ENCODE data around the gene TP63.

The TP63 gene

GRCh38 chr3:189871418-189871817 is 240.2 kb downstream of the TP63 start:
- no peak for TF ChIP-seq PAX5 (IDR thresholded peaks at IDR 0.05; ENCODE audit: insufficient read depth, low read length, severe bottlenecking)
- no peak for TF ChIP-seq SPI1 (IDR thresholded peaks at IDR 0.05; ENCODE audit: low read depth, low read length)
- TF ChIP-seq POLR2AphosphoS5 (IDR thresholded peaks at IDR 0.05; ENCODE audit: low read depth, low read length): no peak
- no peak for TF ChIP-seq POLR2A (IDR thresholded peaks at IDR 0.05; ENCODE audit: low read depth, low read length)
- no peak for TF ChIP-seq POU2F2 (IDR thresholded peaks at IDR 0.05; ENCODE audit: low read depth, low read length)
- TF ChIP-seq TAF1 (IDR thresholded peaks at IDR 0.05; ENCODE audit: low read depth, low read length): no peak
- FAIRE-seq (no peak), DNase-seq (ENCODE audit: insufficient read length, low spot score) (no peak)

GRCh38 chr3:189883113-189883753 is 252.0 kb downstream of the TP63 start:
- FAIRE-seq (no peak), DNase-seq (ENCODE audit: insufficient read length, low spot score) (no peak)
- TF ChIP-seq SPI1 (IDR thresholded peaks at IDR 0.05; ENCODE audit: low read depth, low read length) (peak; percentile 20; the same call in 1 of the 2 replicates), POLR2A (IDR thresholded peaks at IDR 0.05; ENCODE audit: low read depth, low read length) (no peak)

GRCh38 chr3:189890496-189890895 is 259.3 kb downstream of the TP63 start:
- TF ChIP-seq SPI1 (IDR thresholded peaks at IDR 0.05; ENCODE audit: low read depth, low read length) (no peak), POLR2AphosphoS5 (IDR thresholded peaks at IDR 0.05; ENCODE audit: low read depth, low read length) (no peak), TAF1 (IDR thresholded peaks at IDR 0.05; ENCODE audit: low read depth, low read length) (no peak), POU2F2 (IDR thresholded peaks at IDR 0.05; ENCODE audit: low read depth, low read length) (no peak), PAX5 (IDR thresholded peaks at IDR 0.05; ENCODE audit: insufficient read depth, low read length, severe bottlenecking) (no peak), POLR2A (IDR thresholded peaks at IDR 0.05; ENCODE audit: low read depth, low read length) (no peak)
- no peak for FAIRE-seq
- no peak for DNase-seq (ENCODE audit: insufficient read length, low spot score)

GRCh38 chr3:189896533-189896932 is 265.3 kb downstream of the TP63 start:
- TF ChIP-seq POLR2A (IDR thresholded peaks at IDR 0.05; ENCODE audit: low read depth, low read length): no peak
- no peak for TF ChIP-seq PAX5 (IDR thresholded peaks at IDR 0.05; ENCODE audit: insufficient read depth, low read length, severe bottlenecking)
- TF ChIP-seq POU2F2 (IDR thresholded peaks at IDR 0.05; ENCODE audit: low read depth, low read length): no peak
- no peak for TF ChIP-seq POLR2AphosphoS5 (IDR thresholded peaks at IDR 0.05; ENCODE audit: low read depth, low read length)
- TF ChIP-seq TAF1 (IDR thresholded peaks at IDR 0.05; ENCODE audit: low read depth, low read length): no peak
- no peak for TF ChIP-seq SPI1 (IDR thresholded peaks at IDR 0.05; ENCODE audit: low read depth, low read length)
- FAIRE-seq (no peak), DNase-seq (ENCODE audit: insufficient read length, low spot score) (no peak)

- FAIRE-seq: no peak
- TF ChIP-seq PAX5 (IDR thresholded peaks at IDR 0.05; ENCODE audit: insufficient read depth, low read length, severe bottlenecking) (no peak), POLR2AphosphoS5 (IDR thresholded peaks at IDR 0.05; ENCODE audit: low read depth, low read length) (no peak), SPI1 (IDR thresholded peaks at IDR 0.05; ENCODE audit: low read depth, low read length) (no peak), POLR2A (IDR thresholded peaks at IDR 0.05; ENCODE audit: low read depth, low read length) (no peak), POU2F2 (IDR thresholded peaks at IDR 0.05; ENCODE audit: low read depth, low read length) (no peak), TAF1 (IDR thresholded peaks at IDR 0.05; ENCODE audit: low read depth, low read length) (no peak)
- DNase-seq (ENCODE audit: insufficient read length, low spot score): no peak
Observed at GRCh38 chr3:189897406-189897805, 266.2 kb downstream of the TP63 start.

- no peak for TF ChIP-seq TAF1 (IDR thresholded peaks at IDR 0.05; ENCODE audit: low read depth, low read length)
- no peak for TF ChIP-seq POLR2A (IDR thresholded peaks at IDR 0.05; ENCODE audit: low read depth, low read length)
- TF ChIP-seq PAX5 (IDR thresholded peaks at IDR 0.05; ENCODE audit: insufficient read depth, low read length, severe bottlenecking): no peak
- no peak for TF ChIP-seq POU2F2 (IDR thresholded peaks at IDR 0.05; ENCODE audit: low read depth, low read length)
- TF ChIP-seq SPI1 (IDR thresholded peaks at IDR 0.05; ENCODE audit: low read depth, low read length): no peak
- no peak for TF ChIP-seq POLR2AphosphoS5 (IDR thresholded peaks at IDR 0.05; ENCODE audit: low read depth, low read length)
- FAIRE-seq (no peak), DNase-seq (ENCODE audit: insufficient read length, low spot score) (no peak)
Observed at GRCh38 chr3:189898559-189899153, 267.5 kb downstream of the TP63 start.

GRCh38 chr3:189899186-189899585 is 268.0 kb downstream of the TP63 start:
- no peak for TF ChIP-seq POLR2AphosphoS5 (IDR thresholded peaks at IDR 0.05; ENCODE audit: low read depth, low read length)
- TF ChIP-seq TAF1 (IDR thresholded peaks at IDR 0.05; ENCODE audit: low read depth, low read length): no peak
- TF ChIP-seq POU2F2 (IDR thresholded peaks at IDR 0.05; ENCODE audit: low read depth, low read length): no peak
- no peak for TF ChIP-seq POLR2A (IDR thresholded peaks at IDR 0.05; ENCODE audit: low read depth, low read length)
- no peak for TF ChIP-seq PAX5 (IDR thresholded peaks at IDR 0.05; ENCODE audit: insufficient read depth, low read length, severe bottlenecking)
- no peak for TF ChIP-seq SPI1 (IDR thresholded peaks at IDR 0.05; ENCODE audit: low read depth, low read length)
- DNase-seq (ENCODE audit: insufficient read length, low spot score): no peak
- peak; percentile 66 for FAIRE-seq

GRCh38 chr3:189900578-189900977 is 269.4 kb downstream of the TP63 start:
- FAIRE-seq: no peak
- TF ChIP-seq SPI1 (IDR thresholded peaks at IDR 0.05; ENCODE audit: low read depth, low read length): no peak
- TF ChIP-seq POLR2AphosphoS5 (IDR thresholded peaks at IDR 0.05; ENCODE audit: low read depth, low read length): no peak
- no peak for TF ChIP-seq POLR2A (IDR thresholded peaks at IDR 0.05; ENCODE audit: low read depth, low read length)
- DNase-seq (ENCODE audit: insufficient read length, low spot score): no peak

GRCh38 chr3:189901481-189901880 is 270.3 kb downstream of the TP63 start:
- no peak for FAIRE-seq
- TF ChIP-seq PAX5 (IDR thresholded peaks at IDR 0.05; ENCODE audit: insufficient read depth, low read length, severe bottlenecking) (no peak), POLR2A (IDR thresholded peaks at IDR 0.05; ENCODE audit: low read depth, low read length) (no peak), SPI1 (IDR thresholded peaks at IDR 0.05; ENCODE audit: low read depth, low read length) (no peak), TAF1 (IDR thresholded peaks at IDR 0.05; ENCODE audit: low read depth, low read length) (no peak)

More at GRCh38 chr3:189901481-189901880, 270.3 kb downstream of the TP63 start:
- DNase-seq (ENCODE audit: insufficient read length, low spot score): no peak

Data from GM12891 (cell line).